Mucosa of rectum (tissue), 2 donors: ENCODE data around the gene CYYR1.

Experiments
- H3K27ac ChIP-seq, 2 donors: one replicate each; pipeline ENCODE4 v1.7.0; 2013; ENCODE audit warnings: inconsistent platforms in 2 of 2, low read depth in 2 of 2, low read length in 2 of 2
- H3K27me3 ChIP-seq, 2 donors: one replicate each; pipeline ENCODE4 v1.7.0; 2013; ENCODE audit warnings: low read length in 2 of 2; ENCODE audit not compliant: control insufficient read depth in 2 of 2, insufficient read depth in 2 of 2
- H3K36me3 ChIP-seq, 2 donors: one replicate each; pipeline ENCODE4 v1.7.0; 2013; ENCODE audit warnings: low read length in 2 of 2; ENCODE audit not compliant: control insufficient read depth in 2 of 2, insufficient read depth in 2 of 2
- H3K4me1 ChIP-seq, 2 donors: one replicate each; pipeline ENCODE4 v1.7.0; 2013; ENCODE audit warnings: low read length in 2 of 2, mild to moderate bottlenecking in 1 of 2; ENCODE audit not compliant: control insufficient read depth in 2 of 2, insufficient read depth in 2 of 2
- H3K4me3 ChIP-seq, 2 donors: one replicate each; pipeline ENCODE4 v1.7.0; 2013; ENCODE audit warnings: low read length in 2 of 2
- H3K9ac ChIP-seq, 2 donors: one replicate each; pipeline ENCODE4 v1.7.0; 2013; ENCODE audit warnings: low read length in 2 of 2, low read depth in 1 of 2, mild to moderate bottlenecking in 1 of 2
- H3K9me3 ChIP-seq, 2 donors: one replicate each; pipeline ENCODE4 v1.7.0; 2013; ENCODE audit warnings: low read length in 2 of 2; ENCODE audit not compliant: control insufficient read depth in 2 of 2
- donor health status: healthy.
- donor health status: Normal muscosa, but diverticular disease.

Gene CYYR1

DNA sequence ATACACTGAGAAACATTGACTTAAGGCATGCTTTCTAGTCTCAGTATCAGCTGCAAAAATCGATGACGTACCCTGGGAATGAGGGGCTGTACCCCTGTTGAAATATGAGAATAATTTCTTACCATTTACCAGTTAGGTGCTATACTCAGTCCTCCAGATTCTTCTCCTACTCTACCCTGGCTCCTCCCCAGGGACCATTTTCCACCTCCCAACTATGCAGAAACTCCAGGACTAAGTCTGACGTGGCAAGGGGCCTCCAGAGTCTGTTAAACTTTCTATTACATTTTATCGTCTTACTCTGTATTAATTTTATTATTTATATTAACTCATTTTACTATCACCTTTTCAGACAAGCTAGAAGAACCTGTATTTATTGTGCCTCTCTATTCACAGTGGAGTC, 124.3 kb downstream of the CYYR1 start:
- H3K9me3 ChIP-seq, result no peaks in the 10 kb centered on the region
- no peaks in the 10 kb centered on the region for H3K36me3 ChIP-seq
- H3K27ac ChIP-seq, result no peak overlapping the region
- no peak overlapping the region for H3K4me3 ChIP-seq
- H3K4me1 ChIP-seq, result no peaks in the 10 kb centered on the region
- H3K9ac ChIP-seq, result no peak overlapping the region
- H3K27me3 ChIP-seq, result no peaks in the 10 kb centered on the region

DNA sequence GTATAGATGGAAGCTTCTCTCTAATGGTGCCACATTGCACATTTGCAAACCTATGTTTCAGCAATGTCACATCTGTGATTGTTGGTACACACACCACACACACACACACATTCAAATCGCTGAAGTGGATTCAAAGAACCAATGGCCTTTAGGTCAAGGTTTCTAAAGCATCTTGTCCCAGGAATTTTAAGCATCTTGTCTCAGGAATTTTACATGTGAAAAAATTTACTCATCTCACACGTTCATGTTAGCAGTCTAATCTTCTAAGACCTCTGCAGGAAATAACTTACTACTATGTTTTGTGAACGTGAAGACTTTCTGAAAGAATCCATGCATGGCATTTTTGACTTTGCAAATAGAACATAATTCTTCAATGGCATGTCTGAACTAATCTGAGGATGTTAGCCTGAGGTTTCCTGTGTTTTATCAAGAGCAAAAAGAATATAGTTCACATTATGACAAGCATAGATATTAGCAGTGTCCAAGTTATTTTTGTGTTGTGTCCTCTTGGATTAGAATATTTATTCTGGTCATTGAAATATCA, 125.1 kb downstream of the CYYR1 start:
- Histone ChIP-seq H3K4me3 (no peak overlapping the region), H3K27me3 (no peaks in the 10 kb centered on the region), H3K4me1 (no peaks in the 10 kb centered on the region), H3K27ac (no peak overlapping the region), H3K9me3 (no peaks in the 10 kb centered on the region), H3K36me3 (no peaks in the 10 kb centered on the region), H3K9ac (no peak overlapping the region)

DNA sequence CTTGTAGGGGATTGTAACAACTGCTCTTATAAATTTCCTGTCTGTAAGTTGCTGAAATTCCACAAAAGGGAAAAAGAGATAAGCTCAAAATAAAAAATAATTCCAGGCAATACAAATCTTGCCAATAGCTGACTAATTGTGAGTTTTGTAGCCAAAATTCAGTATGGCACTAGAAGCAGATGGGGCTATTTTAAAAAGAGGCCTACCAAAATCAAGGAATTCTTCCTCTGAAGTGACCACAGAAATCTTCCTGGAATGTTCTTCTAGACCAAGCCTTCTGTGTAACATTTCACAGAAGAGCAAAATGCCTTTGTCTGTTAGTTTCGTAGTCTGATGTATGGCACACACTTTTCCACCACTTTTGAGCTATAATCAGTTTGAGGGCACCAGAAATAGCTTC, 127.6 kb downstream of the CYYR1 start:
- H3K27ac ChIP-seq, result no peak overlapping the region
- H3K4me3 ChIP-seq, result no peak overlapping the region
- H3K9me3 ChIP-seq, result no peaks in the 10 kb centered on the region
- no peak overlapping the region for H3K9ac ChIP-seq
- no peaks in the 10 kb centered on the region for H3K27me3 ChIP-seq
- no peaks in the 10 kb centered on the region for H3K4me1 ChIP-seq
- no peaks in the 10 kb centered on the region for H3K36me3 ChIP-seq

DNA sequence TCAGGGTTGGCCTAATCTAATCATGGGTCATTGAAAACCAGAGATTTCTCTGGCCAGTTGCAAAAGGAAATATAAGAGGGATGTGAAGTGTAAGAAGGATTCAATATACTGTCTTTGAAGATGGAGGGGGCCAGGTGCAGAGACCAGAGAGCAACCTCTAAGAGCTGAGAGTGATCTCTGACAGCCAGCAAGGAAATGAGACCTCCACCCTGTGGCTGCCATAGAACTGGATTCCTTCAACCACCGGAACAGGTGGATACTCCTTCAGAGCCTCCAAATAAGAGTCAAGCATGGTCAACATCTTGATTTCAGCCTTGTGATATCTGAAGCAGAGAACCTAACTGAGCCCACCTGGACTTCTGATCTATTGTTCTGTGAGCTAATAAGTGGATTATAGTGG, 128.4 kb downstream of the CYYR1 start:
- no peak overlapping the region for H3K9ac ChIP-seq
- H3K36me3 ChIP-seq, result no peaks in the 10 kb centered on the region
- H3K27me3 ChIP-seq, result no peaks in the 10 kb centered on the region
- no peak overlapping the region for H3K4me3 ChIP-seq
- H3K9me3 ChIP-seq, result no peaks in the 10 kb centered on the region
- no peaks in the 10 kb centered on the region for H3K4me1 ChIP-seq
- no peak overlapping the region for H3K27ac ChIP-seq

DNA sequence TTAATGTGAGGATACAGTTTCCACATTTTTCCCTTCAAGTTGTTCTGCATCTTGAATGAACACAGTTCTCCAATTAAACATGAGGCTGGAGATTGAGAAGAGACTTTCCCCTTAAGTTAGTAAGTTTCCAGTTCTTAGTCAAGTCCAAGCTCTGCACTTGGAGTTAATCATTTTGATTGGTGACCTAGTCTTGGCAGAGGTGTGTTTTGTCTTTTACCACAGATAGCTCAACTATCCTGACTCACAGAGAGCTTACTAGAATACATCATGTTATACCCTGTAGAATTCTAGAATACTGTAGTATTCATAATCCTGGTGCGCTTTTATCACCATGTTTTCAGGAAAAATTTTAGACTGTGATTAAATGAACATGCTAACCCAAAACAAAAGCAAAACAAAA, 129.2 kb downstream of the CYYR1 start:
- H3K9me3 ChIP-seq, result no peaks in the 10 kb centered on the region
- no peak overlapping the region for H3K9ac ChIP-seq
- H3K27ac ChIP-seq, result no peak overlapping the region
- no peaks in the 10 kb centered on the region for H3K4me1 ChIP-seq
- H3K27me3 ChIP-seq, result no peaks in the 10 kb centered on the region
- no peaks in the 10 kb centered on the region for H3K36me3 ChIP-seq
- no peak overlapping the region for H3K4me3 ChIP-seq

DNA sequence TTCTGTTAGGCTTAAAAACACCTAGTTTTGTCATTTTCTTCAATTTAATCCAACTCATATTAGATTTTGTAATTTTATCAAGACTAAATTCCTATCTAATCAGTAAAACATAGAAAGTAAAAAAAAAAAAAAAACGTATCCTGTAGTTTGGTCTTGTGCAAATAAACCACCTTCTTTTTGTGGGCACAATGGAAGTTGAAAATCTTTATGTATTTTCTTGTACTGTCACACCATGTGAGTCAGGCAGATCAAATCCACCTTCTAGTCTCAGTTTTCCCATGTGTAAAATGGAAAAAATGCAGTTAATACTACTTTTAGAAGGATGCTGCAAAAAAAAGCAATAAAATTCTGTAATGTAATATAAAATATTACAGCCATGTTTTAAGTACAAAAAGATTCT, 129.8 kb downstream of the CYYR1 start:
- Histone ChIP-seq H3K4me1 (no peaks in the 10 kb centered on the region), H3K4me3 (no peak overlapping the region), H3K27me3 (no peaks in the 10 kb centered on the region), H3K9ac (no peak overlapping the region), H3K9me3 (no peaks in the 10 kb centered on the region), H3K36me3 (no peaks in the 10 kb centered on the region), H3K27ac (no peak overlapping the region)

DNA sequence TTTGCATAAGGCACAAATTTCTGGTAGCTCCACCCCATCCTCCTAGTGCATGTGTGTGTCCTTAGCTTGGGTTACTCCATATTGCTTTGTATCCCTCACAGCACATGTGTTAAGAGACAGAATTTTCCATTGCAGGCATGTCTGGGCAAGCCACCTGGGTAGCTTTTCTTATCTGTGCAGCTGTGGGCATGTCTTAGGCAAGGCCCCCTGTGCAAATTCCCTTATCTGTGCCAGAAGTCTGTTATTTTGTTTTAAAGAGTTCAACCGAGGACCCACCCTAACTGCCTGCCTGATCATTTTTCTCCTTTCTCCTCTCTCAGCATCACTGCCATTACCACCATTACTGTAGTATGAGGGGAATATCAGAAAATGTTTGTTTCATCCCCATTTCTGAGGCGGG, 131.9 kb downstream of the CYYR1 start:
- Histone ChIP-seq H3K9me3 (no peaks in the 10 kb centered on the region), H3K9ac (no peak overlapping the region)

DNA sequence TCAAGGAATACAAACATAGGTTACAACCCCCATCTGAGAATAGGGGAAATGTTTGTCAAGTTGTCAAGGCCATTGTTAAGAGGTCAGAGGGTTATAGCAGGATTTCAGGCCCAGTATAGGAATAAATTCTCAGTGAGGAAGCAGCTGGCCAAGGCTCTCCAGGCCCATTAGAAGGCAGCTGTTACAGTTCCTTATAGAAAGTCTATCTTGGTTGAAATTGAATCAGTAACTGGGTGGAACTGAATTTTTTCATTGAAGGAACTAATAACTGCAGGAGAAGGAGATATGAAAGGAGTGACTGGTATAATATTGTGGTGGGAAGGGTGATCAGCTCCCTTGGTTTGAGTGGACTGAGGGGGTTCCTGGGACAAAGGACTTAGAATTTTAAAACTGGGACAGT, 134.1 kb downstream of the CYYR1 start:
- Histone ChIP-seq H3K27ac (no peak overlapping the region), H3K9ac (no peak overlapping the region), H3K9me3 (no peaks in the 10 kb centered on the region), H3K4me3 (no peak overlapping the region), H3K36me3 (no peaks in the 10 kb centered on the region), H3K4me1 (no peaks in the 10 kb centered on the region), H3K27me3 (no peaks in the 10 kb centered on the region)

More for the DNA sequence above, 131.9 kb downstream of the CYYR1 start:
- H3K27ac ChIP-seq, result no peak overlapping the region
- no peak overlapping the region for H3K4me3 ChIP-seq
- H3K27me3 ChIP-seq, result no peaks in the 10 kb centered on the region
- no peaks in the 10 kb centered on the region for H3K4me1 ChIP-seq
- no peaks in the 10 kb centered on the region for H3K36me3 ChIP-seq

DNA sequence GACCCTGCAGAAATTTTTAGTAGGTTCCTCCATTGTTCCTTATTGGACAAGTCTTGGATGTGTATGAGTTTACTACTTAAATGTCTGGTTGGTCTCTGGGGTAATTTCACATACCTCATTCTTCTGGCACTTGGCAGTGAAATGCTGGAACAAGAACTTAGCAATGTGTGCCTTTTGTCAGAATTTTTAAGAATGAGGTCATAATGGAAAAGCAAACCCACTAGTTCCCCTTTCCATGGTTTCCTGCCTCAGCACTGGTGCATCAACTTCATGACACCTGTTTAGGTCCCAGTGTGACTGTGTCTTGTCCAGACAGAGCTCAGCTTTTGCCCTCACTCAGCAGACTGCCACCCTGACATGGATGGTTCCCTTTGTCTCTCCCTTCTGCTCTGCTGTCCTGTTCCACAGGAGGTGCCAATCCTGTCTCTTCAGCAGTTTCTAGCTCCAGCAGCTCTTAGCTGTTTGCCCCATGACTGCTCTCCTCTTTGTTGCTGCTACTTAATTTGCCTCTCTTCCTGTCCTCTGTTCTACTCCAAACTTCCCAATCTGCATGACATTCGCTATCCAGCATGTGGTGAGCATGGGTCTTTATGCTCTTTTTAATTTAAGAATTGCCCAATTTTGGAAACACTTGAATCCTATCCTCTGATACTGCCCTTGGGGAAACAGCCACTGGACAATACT, 135.6 kb downstream of the CYYR1 start:
- Histone ChIP-seq H3K27ac (no peak overlapping the region), H3K27me3 (no peaks in the 10 kb centered on the region), H3K9me3 (no peaks in the 10 kb centered on the region), H3K9ac (no peak overlapping the region), H3K4me1 (no peaks in the 10 kb centered on the region), H3K4me3 (no peak overlapping the region), H3K36me3 (no peaks in the 10 kb centered on the region)

DNA sequence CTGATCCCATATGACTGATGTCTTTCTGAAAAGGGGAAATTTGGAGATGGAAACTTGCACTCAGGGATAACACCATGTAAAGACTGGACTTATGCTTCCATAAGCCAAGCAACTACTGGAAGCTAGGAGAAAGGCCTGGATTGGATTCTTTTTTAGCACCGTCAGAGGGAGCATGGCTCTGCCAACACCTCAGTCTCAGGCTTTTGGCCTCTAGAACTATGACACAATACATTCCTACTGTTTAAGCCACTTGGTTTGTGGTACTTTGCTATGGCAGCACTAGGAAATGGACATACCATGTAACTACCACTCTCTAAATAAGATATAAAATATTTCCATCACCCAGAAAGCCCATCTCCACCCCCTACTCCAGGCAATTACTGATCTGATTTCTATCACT, 139.7 kb downstream of the CYYR1 start:
- Histone ChIP-seq H3K36me3 (no peaks in the 10 kb centered on the region), H3K27me3 (no peaks in the 10 kb centered on the region), H3K4me1 (no peaks in the 10 kb centered on the region), H3K27ac (no peak overlapping the region), H3K9me3 (no peaks in the 10 kb centered on the region), H3K9ac (no peak overlapping the region), H3K4me3 (no peak overlapping the region)
